PFSK-1 (cell line): ENCODE results near the gene HOATZ.

ENCODE experiments used
- FOXP2 ChIP-seq: optimal IDR thresholded peaks from 2 replicates; pipeline ENCODE3; 2011; ENCODE audit warnings: borderline replicate concordance, control low read depth, inconsistent platforms; ENCODE audit not compliant: insufficient read depth; ENCODE audit errors: extremely low read length, extremely low read depth
- POLR2AphosphoS5 ChIP-seq: IDR thresholded peaks from 2 replicates; pipeline ENCODE4 v1.6.1; 2012; ENCODE audit warnings: low read depth, mild to moderate bottlenecking, control low read depth, low read length, moderate library complexity
- SIN3A ChIP-seq: IDR thresholded peaks from 2 replicates; pipeline ENCODE4 v1.6.1; 2012; ENCODE audit warnings: mild to moderate bottlenecking, low read length, moderate library complexity, borderline replicate concordance; ENCODE audit not compliant: insufficient read depth
- TAF1 ChIP-seq: IDR thresholded peaks from 2 replicates; pipeline ENCODE4 v1.6.1; 2012; ENCODE audit warnings: low read length, control low read depth, borderline replicate concordance; ENCODE audit not compliant: insufficient read depth
- TF ChIP-seq, protein P1 (sequence below), 2 experiments: IDR thresholded peaks; 2 replicates each; pipeline versions ENCODE4 v1.6.1 to v1.8.0; 2011 to 2012; ENCODE audit warnings: low read depth in 2 of 2, low read length in 2 of 2, control low read depth in 1 of 2, inconsistent platforms in 1 of 2, mild to moderate bottlenecking in 1 of 2, moderate library complexity in 1 of 2; ENCODE audit not compliant: insufficient read depth in 1 of 2

Gene HOATZ

DNA sequence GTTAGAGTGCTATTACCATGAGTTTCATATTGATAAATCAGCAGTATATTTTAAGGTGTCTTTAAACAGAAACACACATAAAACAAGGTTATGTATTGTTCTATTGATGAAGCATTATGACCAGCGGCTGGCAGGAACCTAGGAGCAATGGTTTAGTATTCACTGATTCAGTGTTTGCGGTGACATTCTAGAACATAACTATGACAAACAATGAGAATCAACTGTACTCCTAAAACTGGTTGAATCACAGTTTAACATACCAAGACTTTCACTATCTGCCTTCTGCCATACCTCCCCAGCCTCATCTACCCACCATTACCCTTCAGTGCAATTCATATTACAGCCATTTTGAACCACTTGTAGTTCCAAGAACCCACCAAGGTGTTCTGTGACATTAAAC is 8.8 kb downstream of the HOATZ start:
- no peak for TF ChIP-seq POLR2AphosphoS5
- no peak for TF ChIP-seq TAF1
- TF ChIP-seq, protein P1, sequence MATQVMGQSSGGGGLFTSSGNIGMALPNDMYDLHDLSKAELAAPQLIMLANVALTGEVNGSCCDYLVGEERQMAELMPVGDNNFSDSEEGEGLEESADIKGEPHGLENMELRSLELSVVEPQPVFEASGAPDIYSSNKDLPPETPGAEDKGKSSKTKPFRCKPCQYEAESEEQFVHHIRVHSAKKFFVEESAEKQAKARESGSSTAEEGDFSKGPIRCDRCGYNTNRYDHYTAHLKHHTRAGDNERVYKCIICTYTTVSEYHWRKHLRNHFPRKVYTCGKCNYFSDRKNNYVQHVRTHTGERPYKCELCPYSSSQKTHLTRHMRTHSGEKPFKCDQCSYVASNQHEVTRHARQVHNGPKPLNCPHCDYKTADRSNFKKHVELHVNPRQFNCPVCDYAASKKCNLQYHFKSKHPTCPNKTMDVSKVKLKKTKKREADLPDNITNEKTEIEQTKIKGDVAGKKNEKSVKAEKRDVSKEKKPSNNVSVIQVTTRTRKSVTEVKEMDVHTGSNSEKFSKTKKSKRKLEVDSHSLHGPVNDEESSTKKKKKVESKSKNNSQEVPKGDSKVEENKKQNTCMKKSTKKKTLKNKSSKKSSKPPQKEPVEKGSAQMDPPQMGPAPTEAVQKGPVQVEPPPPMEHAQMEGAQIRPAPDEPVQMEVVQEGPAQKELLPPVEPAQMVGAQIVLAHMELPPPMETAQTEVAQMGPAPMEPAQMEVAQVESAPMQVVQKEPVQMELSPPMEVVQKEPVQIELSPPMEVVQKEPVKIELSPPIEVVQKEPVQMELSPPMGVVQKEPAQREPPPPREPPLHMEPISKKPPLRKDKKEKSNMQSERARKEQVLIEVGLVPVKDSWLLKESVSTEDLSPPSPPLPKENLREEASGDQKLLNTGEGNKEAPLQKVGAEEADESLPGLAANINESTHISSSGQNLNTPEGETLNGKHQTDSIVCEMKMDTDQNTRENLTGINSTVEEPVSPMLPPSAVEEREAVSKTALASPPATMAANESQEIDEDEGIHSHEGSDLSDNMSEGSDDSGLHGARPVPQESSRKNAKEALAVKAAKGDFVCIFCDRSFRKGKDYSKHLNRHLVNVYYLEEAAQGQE (IDR thresholded peaks at IDR 0.05; ENCODE audit: insufficient read depth in 1 of 2, low read depth in 2 of 2, low read length in 2 of 2) = no peak
- no peak for TF ChIP-seq FOXP2
- no peak for TF ChIP-seq SIN3A

- TF ChIP-seq FOXP2 = no peak
- TF ChIP-seq TAF1 = no peak
- TF ChIP-seq, protein P1 (IDR thresholded peaks at IDR 0.05; ENCODE audit: insufficient read depth in 1 of 2, low read depth in 2 of 2, low read length in 2 of 2) = no peak
- TF ChIP-seq SIN3A = no peak
- TF ChIP-seq POLR2AphosphoS5 = no peak
Observed at GRCh38 chr11:111524056-111524455, 9.5 kb downstream of the HOATZ start.

- TF ChIP-seq SIN3A (no peak), FOXP2 (no peak), POLR2AphosphoS5 (no peak), TAF1 (no peak)
- TF ChIP-seq, protein P1 (IDR thresholded peaks at IDR 0.05; ENCODE audit: insufficient read depth in 1 of 2, low read depth in 2 of 2, low read length in 2 of 2) = no peak
Observed at GRCh38 chr11:111525456-111525855, 10.9 kb downstream of the HOATZ start.

- TF ChIP-seq, protein P1 (IDR thresholded peaks at IDR 0.05; ENCODE audit: insufficient read depth in 1 of 2, low read depth in 2 of 2, low read length in 2 of 2) = no peak
- TF ChIP-seq POLR2AphosphoS5 (no peak), TAF1 (no peak), FOXP2 (no peak)
Observed at GRCh38 chr11:111526501-111526900, 11.9 kb downstream of the HOATZ start.

- TF ChIP-seq TAF1 = no peak
- no peak for TF ChIP-seq SIN3A
- TF ChIP-seq FOXP2 = no peak
- no peak for TF ChIP-seq POLR2AphosphoS5
- TF ChIP-seq, protein P1 (IDR thresholded peaks at IDR 0.05; ENCODE audit: insufficient read depth in 1 of 2, low read depth in 2 of 2, low read length in 2 of 2) = no peak
Observed at GRCh38 chr11:111527279-111527678, 12.7 kb downstream of the HOATZ start.
